Common myeloid progenitor, CD34-positive (primary cell): ENCODE results near the gene TRPM1.
A peak's percentile ranks its signal among the peaks of the same experiment; 100 is the strongest.

ENCODE experiments used
- CTCF ChIA-PET: fragments of 350-600 bp; sonication (Branson Sonifier 250); formaldehyde crosslinking; loops from one replicate; lab custom pipeline; 2021; ENCODE audit warnings: antibody characterized with exemption; lab: Charles Lee
- POLR2A ChIA-PET: fragments of 350-600 bp; sonication (Branson Sonifier 250); formaldehyde crosslinking; loops from one replicate; lab custom pipeline; 2021; ENCODE audit warnings: antibody characterized with exemption; lab: Charles Lee
- DNase-seq, 3 donors: peaks; one replicate each; pipeline versions ENCODE4 v3.0.0 to v3.0.0-alpha.2; 2013
- H3K27ac ChIP-seq, 2 experiments: 1 replicate in 1 of 2; 2 replicates in 1 of 2; pipeline ENCODE4 v1.7.0; 2013; ENCODE audit warnings: inconsistent platforms in 2 of 2, low read length in 2 of 2, mild to moderate bottlenecking in 2 of 2, low read depth in 1 of 2, moderate library complexity in 1 of 2; ENCODE audit not compliant: severe bottlenecking in 2 of 2, insufficient read depth in 1 of 2, poor library complexity in 1 of 2
- H3K27me3 ChIP-seq, 5 experiments: replicated peaks in 2 of 5; 1 replicate in 3 of 5; 2 replicates in 2 of 5; pipeline versions ENCODE4 v1.6.1 to v1.7.0; 2013; ENCODE audit warnings: low read length in 4 of 5, mild to moderate bottlenecking in 2 of 5, moderate library complexity in 2 of 5, inconsistent platforms in 1 of 5; ENCODE audit not compliant: insufficient read depth in 5 of 5, control insufficient read depth in 4 of 5
- H3K36me3 ChIP-seq, 4 experiments: 1 replicate in 2 of 4; 2 replicates in 2 of 4; pipeline versions ENCODE4 v1.6.1 to v1.7.0; 2013; ENCODE audit warnings: low read length in 3 of 4, control low read depth in 1 of 4, mild to moderate bottlenecking in 1 of 4; ENCODE audit not compliant: control insufficient read depth in 4 of 4, insufficient read depth in 4 of 4
- H3K4me1 ChIP-seq, 4 experiments: 1 replicate in 3 of 4; 2 replicates in 1 of 4; pipeline versions ENCODE4 v1.6.1 to v1.7.1; 2013; ENCODE audit warnings: low read length in 3 of 4, mild to moderate bottlenecking in 3 of 4, control low read depth in 1 of 4, inconsistent platforms in 1 of 4, moderate library complexity in 1 of 4; ENCODE audit not compliant: control insufficient read depth in 4 of 4, insufficient read depth in 4 of 4; ENCODE audit errors: control extremely low read depth in 1 of 4
- H3K4me3 ChIP-seq, 7 experiments: 1 replicate in 4 of 7; 2 replicates in 3 of 7; pipeline versions ENCODE4 v1.5.1 to v1.7.0; 2013; ENCODE audit warnings: mild to moderate bottlenecking in 7 of 7, low read length in 6 of 7, moderate library complexity in 6 of 7, inconsistent platforms in 2 of 7, low read depth in 2 of 7, control low read depth in 1 of 7; ENCODE audit not compliant: insufficient read depth in 4 of 7, control insufficient read depth in 1 of 7; ENCODE audit errors: extremely low read depth in 1 of 7
- H3K9me3 ChIP-seq, 5 experiments: 1 replicate in 4 of 5; 2 replicates in 1 of 5; pipeline versions ENCODE4 v1.6.1 to v1.7.1; 2013; ENCODE audit warnings: low read length in 4 of 5, mild to moderate bottlenecking in 2 of 5, inconsistent platforms in 1 of 5, low read depth in 1 of 5, moderate library complexity in 1 of 5; ENCODE audit not compliant: control insufficient read depth in 4 of 5, insufficient read depth in 2 of 5; ENCODE audit errors: control extremely low read depth in 1 of 5
- WGBS: methylation state at CpG from one replicate; pipeline ENCODE4 v1.1.5; 2013; ENCODE audit not compliant: insufficient coverage; 5-methylcytosine and 5-hydroxymethylcytosine counted together

Gene TRPM1

DNA sequence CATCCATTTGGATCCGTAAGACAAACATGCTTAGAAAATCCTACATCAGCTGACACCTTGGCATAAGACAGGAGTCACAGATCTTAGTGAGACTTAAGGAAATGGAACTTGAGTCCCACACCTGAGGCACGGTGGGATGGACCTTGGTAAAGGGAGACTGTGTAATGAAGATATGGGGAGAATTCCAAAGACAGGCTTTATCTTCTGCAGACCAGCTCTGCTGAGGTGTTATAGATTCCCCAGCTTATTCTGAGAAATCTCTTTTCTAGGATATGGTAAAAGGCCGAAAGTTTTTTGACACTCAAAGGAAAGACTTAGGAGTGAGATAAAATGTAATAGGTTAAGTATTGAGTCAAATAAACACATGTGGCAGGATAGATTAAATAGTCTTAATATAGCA, 101.8 kb downstream of the TRPM1 start:
- CTCF ChIA-PET: interaction anchor here (1.4 to 1.5 kb wide), 2 partner anchors 17 to 127 kb away, joined by 3 read pairs; no protein-coding TSS in a partner anchor

DNA sequence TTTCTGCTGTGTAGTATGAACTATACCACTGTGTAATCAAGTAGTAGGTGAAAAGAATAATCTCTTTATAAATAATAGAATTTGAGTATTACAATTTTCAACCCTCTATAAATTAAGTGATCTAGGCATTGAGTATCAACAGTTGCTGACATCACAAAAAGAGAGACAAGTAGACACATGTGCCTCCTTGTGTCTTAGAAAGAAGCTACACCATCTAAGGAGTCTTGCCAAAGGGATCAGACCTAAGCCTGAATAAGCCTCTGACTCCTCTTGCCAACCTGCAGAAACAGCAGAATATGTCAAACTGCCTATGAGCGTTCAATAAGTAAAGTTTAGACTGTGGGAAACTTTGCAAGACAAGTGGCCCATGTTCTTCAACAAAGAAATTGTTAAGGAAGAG, 104.3 kb downstream of the TRPM1 start:
- Histone ChIP-seq H3K4me3 (no peak overlapping the region), H3K27ac (no peak overlapping the region), H3K9me3 (no peaks in the 10 kb centered on the region), H3K36me3 (no peaks in the 10 kb centered on the region), H3K4me1 (peaks cover 0 to 4% (median 3%) of the 10 kb centered on the region in 4 experiments), H3K27me3 (peaks cover 0 to 2% (median 0%) of the 10 kb centered on the region in 5 experiments)
- CTCF ChIA-PET: no interaction called here
- WGBS: 100% methylated on average over 1 of the region's 1 CpG
- DNase-seq: no peak
- POLR2A ChIA-PET: no interaction called here

More for the DNA sequence above, 101.8 kb downstream of the TRPM1 start:
- H3K4me3 ChIP-seq: no peak overlapping the region
- no peak overlapping the region for H3K27ac ChIP-seq
- peaks cover 0 to 2% (median 0%) of the 10 kb centered on the region in 5 experiments for H3K27me3 ChIP-seq
- no peak for DNase-seq
- H3K36me3 ChIP-seq: no peaks in the 10 kb centered on the region
- POLR2A ChIA-PET: no interaction called here
- 100% methylated on average over 1 of the region's 3 CpGs for WGBS
- peaks cover 4 to 15% (median 13%) of the 10 kb centered on the region in 4 experiments for H3K4me1 ChIP-seq
- no peaks in the 10 kb centered on the region for H3K9me3 ChIP-seq

DNA sequence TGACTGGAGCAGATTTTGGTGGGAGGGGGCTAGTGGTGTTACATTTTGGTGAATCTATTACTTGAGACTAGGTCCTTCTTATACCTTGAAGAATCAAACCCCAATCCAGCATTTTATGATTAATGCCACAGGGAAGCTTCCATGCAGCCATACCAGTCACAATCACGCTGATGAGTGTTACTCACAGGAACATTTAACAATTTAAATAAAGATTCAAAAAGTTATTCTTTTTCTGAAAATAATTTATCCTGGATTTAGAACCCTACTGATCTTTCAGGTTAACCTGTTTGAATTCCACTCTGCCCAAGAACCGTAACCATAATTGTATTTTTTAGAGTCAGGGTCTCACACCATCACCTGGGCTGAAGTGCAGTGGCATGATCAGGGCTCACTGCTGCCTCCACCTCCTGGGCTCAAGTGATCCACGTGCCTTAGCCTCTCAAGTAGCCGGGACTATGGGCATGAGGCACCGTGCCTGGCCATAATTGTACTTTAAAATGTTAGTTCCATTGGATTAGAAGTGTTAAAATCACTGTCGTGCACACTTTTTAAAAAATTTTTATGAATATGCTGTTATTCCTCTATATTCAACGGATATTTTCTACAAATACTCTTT, 109.2 kb downstream of the TRPM1 start:
- peak overlapping the region; percentile 81 to 91 for H3K27ac ChIP-seq
- peaks cover 0 to 4% (median 2%) of the 10 kb centered on the region in 4 experiments for H3K36me3 ChIP-seq
- no peaks in the 10 kb centered on the region for H3K27me3 ChIP-seq
- ChIA-PET CTCF (interaction anchor here (1.3 to 1.5 kb wide), 3 partner anchors 8 to 40 kb away, joined by 3 to 5 read pairs (median 3); no protein-coding TSS in a partner anchor), POLR2A (interaction anchor here (1.4 to 2.1 kb wide), 3 partner anchors 11 to 137 kb away, joined by 3 to 9 read pairs (median 5); no protein-coding TSS in a partner anchor)
- WGBS: 80% methylated on average over 2 of the region's 7 CpGs
- H3K4me3 ChIP-seq: peak overlapping the region; percentile 86 to 98 (median 95)
- peaks cover 11 to 22% (median 16%) of the 10 kb centered on the region in 4 experiments for H3K4me1 ChIP-seq
- H3K9me3 ChIP-seq: no peaks in the 10 kb centered on the region
- no peak for DNase-seq

DNA sequence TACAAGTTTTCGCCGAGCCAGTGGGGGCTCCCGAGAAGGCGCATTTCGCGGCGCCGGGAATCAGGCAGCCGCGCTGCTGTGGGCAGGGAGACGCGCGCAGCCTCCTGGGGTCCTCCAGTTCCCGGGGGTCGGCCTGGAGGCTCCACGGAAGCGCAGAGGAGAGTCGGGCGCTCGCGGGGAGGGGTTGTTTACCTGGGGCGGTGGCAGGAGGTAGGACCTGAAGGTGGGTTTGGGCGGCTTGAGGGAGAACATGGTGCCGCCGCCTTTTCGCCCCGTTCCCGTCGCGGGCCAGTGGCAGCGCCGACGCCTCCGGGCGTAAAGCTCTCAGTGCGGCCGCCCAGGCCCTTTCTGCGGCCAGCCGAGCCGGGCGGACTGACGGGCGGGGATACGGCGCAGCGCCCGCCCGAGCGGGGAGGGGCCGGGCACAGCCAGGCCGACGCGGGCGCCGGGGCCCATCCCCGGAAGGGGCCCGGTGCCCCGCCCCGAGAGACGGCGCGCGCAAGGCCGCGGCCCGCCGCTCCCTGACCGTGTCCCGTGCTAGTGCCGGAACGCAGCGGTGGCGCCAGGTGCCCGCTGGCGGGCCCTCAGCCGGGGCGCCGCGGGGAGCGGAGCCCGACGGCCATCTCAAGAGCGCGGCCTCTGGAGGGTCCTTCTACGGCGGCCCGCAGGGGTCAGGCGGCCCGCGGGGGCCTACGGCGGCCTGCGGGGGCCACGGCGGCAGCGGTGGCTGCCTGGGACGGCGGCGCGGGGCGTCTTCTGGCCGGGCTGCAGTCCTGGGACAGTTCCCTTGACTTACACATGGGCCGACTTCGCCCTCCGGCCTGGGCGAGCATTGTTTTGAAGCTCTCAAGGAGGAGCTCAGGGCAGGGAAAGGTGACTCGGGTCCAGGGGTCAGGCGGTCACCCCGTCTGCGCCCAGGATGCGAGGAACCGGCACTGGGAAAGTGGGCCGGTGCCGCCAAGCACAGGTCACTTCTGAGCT, 110.0 kb downstream of the TRPM1 start, which contains the start of gene MTMR10:
TSS of gene MTMR10 (minus strand) at position 374 of the 981 bp plus-strand sequence. CDS start at position 252, 122 bp downstream.
- Histone ChIP-seq H3K9me3 (no peaks in the 10 kb centered on the region), H3K27me3 (no peaks in the 10 kb centered on the region), H3K36me3 (peaks cover 3 to 10% (median 8%) of the 10 kb centered on the region in 4 experiments), H3K4me3 (peak within 1 kb of the TSS; percentile 86 to 98 (median 95)), H3K27ac (peak within 1 kb of the TSS; percentile 81 to 91), H3K4me1 (peaks cover 11 to 22% (median 16%) of the 10 kb centered on the region in 4 experiments)
- POLR2A ChIA-PET: interaction anchor here (0.8 to 2.1 kb wide), 6 partner anchors 12 to 444 kb away, joined by 3 to 9 read pairs (median 4); no protein-coding TSS in a partner anchor
- under 1% methylated on average over 95 of the region's 114 CpGs for WGBS
- peak; percentile 78 to 89 (median 87) for DNase-seq
- CTCF ChIA-PET: interaction anchor here (0.8 to 1.5 kb wide), 5 partner anchors 9 to 138 kb away, joined by 3 to 5 read pairs (median 3); no protein-coding TSS in a partner anchor

DNA sequence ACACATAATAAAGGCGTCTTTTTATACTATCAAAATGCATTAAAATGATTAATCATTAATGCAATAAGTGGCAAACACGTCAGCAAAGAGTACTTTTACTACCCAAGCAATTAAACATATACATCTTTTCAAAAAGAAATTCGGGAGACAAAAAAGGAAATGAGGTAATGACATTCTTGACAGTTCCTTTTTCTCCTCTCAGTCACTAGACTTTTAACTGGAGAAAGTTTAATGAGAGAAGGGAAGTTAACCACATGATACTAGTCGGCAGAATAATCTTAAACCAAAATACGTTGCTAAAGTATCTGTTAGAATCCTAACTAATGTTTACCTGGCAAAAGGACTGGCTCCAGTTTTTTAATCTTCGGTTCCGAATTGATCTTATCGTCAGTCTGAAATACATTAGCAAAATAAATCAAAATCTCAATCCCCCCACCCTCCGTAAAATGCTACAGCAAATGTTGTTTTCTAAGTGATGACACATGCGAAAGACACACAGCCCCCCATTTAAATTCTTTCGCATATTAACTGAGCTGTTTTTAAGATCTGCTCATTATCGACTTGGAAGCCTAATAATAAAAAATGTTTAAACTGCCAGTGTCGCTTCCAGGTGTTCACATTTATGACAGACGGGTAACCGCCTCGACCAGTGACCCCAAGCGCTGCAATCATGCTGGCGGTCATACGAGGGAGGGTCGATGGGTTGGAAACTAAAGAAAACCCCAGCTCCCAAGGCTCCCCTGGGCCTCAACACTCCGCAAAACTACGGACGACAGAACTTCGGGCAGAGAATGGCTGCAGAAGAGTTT, 110.9 kb downstream of the TRPM1 start:
- Histone ChIP-seq H3K4me3 (peak overlapping the region; percentile 86 to 98 (median 95)), H3K9me3 (no peaks in the 10 kb centered on the region), H3K36me3 (peaks cover 4 to 16% (median 11%) of the 10 kb centered on the region in 4 experiments), H3K4me1 (peaks cover 11 to 23% (median 16%) of the 10 kb centered on the region in 4 experiments), H3K27ac (peak overlapping the region; percentile 81 to 91), H3K27me3 (no peaks in the 10 kb centered on the region)
- POLR2A ChIA-PET: interaction anchor here (0.8 to 2.1 kb wide), 6 partner anchors 13 to 445 kb away, joined by 3 to 9 read pairs (median 4); no protein-coding TSS in a partner anchor
- CTCF ChIA-PET: interaction anchor here (0.8 to 1.5 kb wide), 4 partner anchors 9 to 139 kb away, joined by 3 to 5 read pairs (median 3); no protein-coding TSS in a partner anchor
- peak; percentile 27 to 69 (median 56) for DNase-seq
- WGBS: 0% methylated on average over 14 of the region's 24 CpGs

DNA sequence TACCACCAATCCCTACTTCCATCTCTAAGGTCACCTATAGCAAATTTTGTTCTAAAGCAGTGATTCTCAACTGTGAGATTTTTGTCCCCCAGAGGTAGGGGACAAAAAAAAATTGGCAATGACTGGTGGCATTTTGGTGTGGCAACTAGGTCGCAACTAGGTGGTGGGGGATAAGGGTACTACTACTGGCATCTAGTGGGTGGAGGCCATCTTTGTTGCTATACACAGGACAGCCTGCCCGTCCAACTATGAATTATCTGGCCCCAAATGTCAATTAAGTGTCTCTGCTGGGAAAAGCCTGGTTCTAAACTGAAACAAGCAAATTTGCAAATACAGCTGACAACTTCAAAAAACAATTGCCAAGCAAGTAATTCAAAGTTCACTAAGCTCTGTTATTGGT, 111.5 kb downstream of the TRPM1 start:
- POLR2A ChIA-PET: no interaction called here
- CTCF ChIA-PET: interaction anchor here (1.3 to 1.5 kb wide), 2 partner anchors 8 to 139 kb away, joined by 3 to 5 read pairs; no protein-coding TSS in a partner anchor
- Histone ChIP-seq H3K27me3 (no peaks in the 10 kb centered on the region), H3K27ac (peak overlapping the region in 1 of 2 experiments; percentile 91), H3K4me1 (peaks cover 12 to 29% (median 17%) of the 10 kb centered on the region in 4 experiments), H3K36me3 (peaks cover 8 to 22% (median 14%) of the 10 kb centered on the region in 4 experiments), H3K9me3 (no peaks in the 10 kb centered on the region), H3K4me3 (peak overlapping the region in 6 of 7 experiments; percentile 86 to 98 (median 96))
- peak; percentile 30 to 78 (median 70) for DNase-seq
- 67% methylated on average over 2 of the region's 2 CpGs for WGBS
